Measurements from ENCODE around the gene MGAT5.

MGAT5 gene

DNA sequence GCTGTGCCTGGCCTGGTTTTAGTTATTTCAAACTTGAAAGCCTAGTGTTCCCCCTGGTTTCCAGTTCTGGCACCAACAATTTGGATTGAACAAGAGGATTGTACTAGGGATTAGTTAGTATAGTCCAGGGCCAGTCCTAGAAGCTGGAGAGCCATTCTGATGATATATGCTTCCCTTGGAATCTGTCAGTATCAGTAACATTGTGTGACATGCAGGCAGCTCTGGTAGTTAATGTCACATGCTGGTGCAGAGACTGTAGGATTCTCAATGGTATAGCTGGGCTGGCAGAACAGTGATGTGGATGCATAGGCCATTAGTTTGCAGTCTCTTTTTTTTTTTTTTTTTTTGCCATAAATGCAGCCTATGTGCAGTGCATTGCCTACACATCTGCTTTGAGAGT, 3.6 kb downstream of the MGAT5 start:
- no peak overlapping the region for H3K4me3 ChIP-seq (replicated peaks in 1 of 2; ENCODE audit: low read depth in 2 of 2, low read length in 2 of 2)
- no peak for DNase-seq (ENCODE audit: low read depth in 2 of 2)
- TF ChIP-seq CTCF (IDR thresholded peaks at IDR 0.05; ENCODE audit: low read depth, low read length): no peak

- no peak for DNase-seq (ENCODE audit: low read depth in 2 of 2)
- H3K4me3 ChIP-seq (replicated peaks in 1 of 2; ENCODE audit: low read depth in 2 of 2, low read length in 2 of 2): no peak overlapping the region
- TF ChIP-seq CTCF (IDR thresholded peaks at IDR 0.05; ENCODE audit: low read depth, low read length): no peak
Observed at GRCh38 chr2:134257965-134258683, 4.3 kb downstream of the MGAT5 start.

DNA sequence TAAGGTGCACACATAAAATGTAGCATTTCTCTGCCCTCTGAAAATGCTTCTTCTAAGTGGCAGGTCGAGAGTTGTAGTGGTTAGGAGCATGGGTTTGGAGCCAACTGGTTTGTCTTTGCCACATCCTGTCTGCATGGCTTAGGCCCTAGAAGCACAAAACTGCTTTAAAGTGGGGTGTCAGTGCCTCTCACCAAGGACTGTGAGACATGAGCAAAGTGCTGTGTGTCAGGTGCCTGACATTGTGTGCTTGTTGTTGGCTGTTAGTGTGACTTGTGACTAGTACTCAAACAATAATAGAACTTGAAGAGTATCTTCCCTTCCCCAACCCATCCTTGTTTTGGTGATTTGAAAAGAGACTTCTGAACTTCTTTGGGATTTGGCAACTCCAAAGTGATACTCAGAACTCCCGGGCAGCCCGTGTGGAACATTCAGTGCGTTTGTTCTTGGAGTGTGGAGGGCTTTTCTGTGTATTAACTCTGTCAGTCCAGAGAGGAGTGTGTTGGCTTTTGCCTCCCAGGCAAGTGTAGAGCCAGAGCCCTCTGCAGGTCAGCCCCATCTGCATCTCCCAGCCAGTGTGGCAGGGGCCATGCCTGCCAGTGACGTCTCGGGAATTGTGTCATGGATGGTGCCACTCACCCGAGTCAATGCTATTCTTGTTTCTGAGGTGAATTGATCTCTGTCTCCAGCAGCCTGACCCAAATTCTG, 5.0 kb downstream of the MGAT5 start:
- no peak for TF ChIP-seq CTCF (IDR thresholded peaks at IDR 0.05; ENCODE audit: low read depth, low read length)
- no peak overlapping the region for H3K4me3 ChIP-seq (replicated peaks in 1 of 2; ENCODE audit: low read depth in 2 of 2, low read length in 2 of 2)
- no peak for DNase-seq (ENCODE audit: low read depth in 2 of 2)

DNA sequence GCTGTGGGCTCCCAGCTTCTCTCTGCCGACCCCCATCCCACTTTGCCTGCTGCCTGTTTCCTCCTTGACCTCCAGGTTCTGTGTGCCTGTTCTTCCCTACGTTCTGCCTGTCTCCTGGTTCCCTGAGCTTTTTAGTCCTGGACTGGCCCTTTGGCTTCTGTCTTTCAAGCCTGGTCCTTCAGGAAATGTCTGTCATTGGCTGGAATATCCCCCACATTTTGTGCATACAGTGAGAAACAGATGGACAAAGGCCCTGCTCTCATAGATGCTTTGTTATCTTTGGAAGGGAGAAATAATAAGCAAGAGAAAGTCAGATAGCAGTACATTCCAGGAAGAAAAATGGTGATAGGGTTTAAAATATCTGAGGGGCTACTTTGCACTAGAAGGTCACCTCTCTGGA, 5.7 kb downstream of the MGAT5 start:
- no peak overlapping the region for H3K4me3 ChIP-seq (replicated peaks in 1 of 2; ENCODE audit: low read depth in 2 of 2, low read length in 2 of 2)
- no peak for DNase-seq (ENCODE audit: low read depth in 2 of 2)
- no peak for TF ChIP-seq CTCF (IDR thresholded peaks at IDR 0.05; ENCODE audit: low read depth, low read length)

DNA sequence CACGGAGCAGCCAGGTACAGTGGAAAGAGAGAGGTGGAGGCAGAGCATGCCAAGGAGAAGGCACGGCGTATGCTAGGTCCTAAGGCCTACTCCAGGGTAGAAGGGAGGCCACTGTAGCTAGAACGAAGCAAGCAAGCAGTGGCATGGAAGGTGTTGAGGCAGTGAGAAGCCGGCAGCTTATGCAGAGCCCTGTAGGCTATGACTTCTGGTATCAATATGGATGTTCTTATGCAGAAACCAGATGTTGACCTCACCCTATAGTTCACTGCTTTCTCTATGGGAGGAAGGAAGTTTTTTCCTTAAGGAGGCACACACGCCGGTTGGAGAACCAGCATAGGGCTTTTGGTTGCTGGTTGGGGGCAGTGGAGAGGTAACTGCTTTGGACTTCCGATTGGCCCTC, 6.1 kb downstream of the MGAT5 start:
- peak in 1 of 2 donors; percentile 20 for DNase-seq (ENCODE audit: low read depth in 2 of 2)
- TF ChIP-seq CTCF (IDR thresholded peaks at IDR 0.05; ENCODE audit: low read depth, low read length): no peak
- H3K4me3 ChIP-seq (replicated peaks in 1 of 2; ENCODE audit: low read depth in 2 of 2, low read length in 2 of 2): no peak overlapping the region

GRCh38 chr2:134260713-134261112, 6.8 kb downstream of the MGAT5 start:
- H3K4me3 ChIP-seq (replicated peaks in 1 of 2; ENCODE audit: low read depth in 2 of 2, low read length in 2 of 2): no peak overlapping the region
- DNase-seq (ENCODE audit: low read depth in 2 of 2): peak; percentile 89 to 91
- TF ChIP-seq CTCF (IDR thresholded peaks at IDR 0.05; ENCODE audit: low read depth, low read length): no peak

Measured in cardiac fibroblast (primary cell).